ENCODE data around the gene BRPF1. TPM values are rescaled to one million over a fixed set of nuclear protein-coding genes. Genes with fewer than 3 reads are reported as not detected.

BRPF1 gene
- total and polyA plus RNA-seq, 10 of the 15 experiments (the other 5 are each of a cell fraction or from before 2014, with no cell fraction given) = 1.2 to 25.3 (median 13.6) TPM

DNA sequence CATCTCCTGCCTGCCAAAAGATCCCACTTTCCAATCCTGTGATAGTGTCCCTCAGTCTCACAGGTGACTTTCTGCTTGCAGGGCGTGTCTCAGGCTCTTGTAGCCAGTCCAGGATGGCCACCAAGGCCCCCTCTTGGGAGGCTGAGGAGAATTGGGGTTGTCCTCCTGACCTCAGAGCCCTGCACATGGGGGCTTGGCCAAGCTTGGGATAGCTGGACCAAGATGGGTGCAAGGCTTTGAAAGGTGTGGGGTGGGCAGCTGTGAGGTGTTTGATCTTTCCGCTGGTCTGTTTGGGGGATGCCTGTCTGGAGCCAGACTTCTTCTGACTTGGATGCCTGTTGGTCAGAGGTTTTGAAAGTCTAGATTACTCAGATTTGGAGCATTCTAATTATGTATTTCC lies 39.9 kb upstream of the BRPF1 start (continued):
- TF ChIP-seq STAT3 (IDR thresholded peaks at IDR 0.05; ENCODE audit: low read depth, low read length) (no peak), JUND (IDR thresholded peaks at IDR 0.05; ENCODE audit: low read depth, low read length) (no peak), NR2C2 (IDR thresholded peaks at IDR 0.05; ENCODE audit: borderline replicate concordance, control insufficient read depth, insufficient read length, low read depth) (no peak), CBFB (IDR thresholded peaks at IDR 0.05; ENCODE audit: low read depth) (no peak), RFX5 (IDR thresholded peaks at IDR 0.05; ENCODE audit: low read depth, low read length) (no peak), MEF2B (IDR thresholded peaks at IDR 0.05; ENCODE audit: partially characterized antibody, poor library complexity, severe bottlenecking) (no peak), SRF (IDR thresholded peaks at IDR 0.05; ENCODE audit: low read depth in 2 of 2, low read length in 2 of 2) (no peak), SMARCA5 (IDR thresholded peaks at IDR 0.05) (no peak), PML (IDR thresholded peaks at IDR 0.05; ENCODE audit: low read length) (no peak), DPF2 (IDR thresholded peaks at IDR 0.05) (no peak), GABPA (IDR thresholded peaks at IDR 0.05; ENCODE audit: low read depth) (no peak), ZBED1 (IDR thresholded peaks at IDR 0.05; ENCODE audit: borderline replicate concordance) (no peak)
- TF ChIP-seq, protein P1, sequence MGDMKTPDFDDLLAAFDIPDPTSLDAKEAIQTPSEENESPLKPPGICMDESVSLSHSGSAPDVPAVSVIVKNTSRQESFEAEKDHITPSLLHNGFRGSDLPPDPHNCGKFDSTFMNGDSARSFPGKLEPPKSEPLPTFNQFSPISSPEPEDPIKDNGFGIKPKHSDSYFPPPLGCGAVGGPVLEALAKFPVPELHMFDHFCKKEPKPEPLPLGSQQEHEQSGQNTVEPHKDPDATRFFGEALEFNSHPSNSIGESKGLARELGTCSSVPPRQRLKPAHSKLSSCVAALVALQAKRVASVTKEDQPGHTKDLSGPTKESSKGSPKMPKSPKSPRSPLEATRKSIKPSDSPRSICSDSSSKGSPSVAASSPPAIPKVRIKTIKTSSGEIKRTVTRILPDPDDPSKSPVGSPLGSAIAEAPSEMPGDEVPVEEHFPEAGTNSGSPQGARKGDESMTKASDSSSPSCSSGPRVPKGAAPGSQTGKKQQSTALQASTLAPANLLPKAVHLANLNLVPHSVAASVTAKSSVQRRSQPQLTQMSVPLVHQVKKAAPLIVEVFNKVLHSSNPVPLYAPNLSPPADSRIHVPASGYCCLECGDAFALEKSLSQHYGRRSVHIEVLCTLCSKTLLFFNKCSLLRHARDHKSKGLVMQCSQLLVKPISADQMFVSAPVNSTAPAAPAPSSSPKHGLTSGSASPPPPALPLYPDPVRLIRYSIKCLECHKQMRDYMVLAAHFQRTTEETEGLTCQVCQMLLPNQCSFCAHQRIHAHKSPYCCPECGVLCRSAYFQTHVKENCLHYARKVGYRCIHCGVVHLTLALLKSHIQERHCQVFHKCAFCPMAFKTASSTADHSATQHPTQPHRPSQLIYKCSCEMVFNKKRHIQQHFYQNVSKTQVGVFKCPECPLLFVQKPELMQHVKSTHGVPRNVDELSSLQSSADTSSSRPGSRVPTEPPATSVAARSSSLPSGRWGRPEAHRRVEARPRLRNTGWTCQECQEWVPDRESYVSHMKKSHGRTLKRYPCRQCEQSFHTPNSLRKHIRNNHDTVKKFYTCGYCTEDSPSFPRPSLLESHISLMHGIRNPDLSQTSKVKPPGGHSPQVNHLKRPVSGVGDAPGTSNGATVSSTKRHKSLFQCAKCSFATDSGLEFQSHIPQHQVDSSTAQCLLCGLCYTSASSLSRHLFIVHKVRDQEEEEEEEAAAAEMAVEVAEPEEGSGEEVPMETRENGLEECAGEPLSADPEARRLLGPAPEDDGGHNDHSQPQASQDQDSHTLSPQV (IDR thresholded peaks at IDR 0.05) = no peak
- TF ChIP-seq, protein P2, sequence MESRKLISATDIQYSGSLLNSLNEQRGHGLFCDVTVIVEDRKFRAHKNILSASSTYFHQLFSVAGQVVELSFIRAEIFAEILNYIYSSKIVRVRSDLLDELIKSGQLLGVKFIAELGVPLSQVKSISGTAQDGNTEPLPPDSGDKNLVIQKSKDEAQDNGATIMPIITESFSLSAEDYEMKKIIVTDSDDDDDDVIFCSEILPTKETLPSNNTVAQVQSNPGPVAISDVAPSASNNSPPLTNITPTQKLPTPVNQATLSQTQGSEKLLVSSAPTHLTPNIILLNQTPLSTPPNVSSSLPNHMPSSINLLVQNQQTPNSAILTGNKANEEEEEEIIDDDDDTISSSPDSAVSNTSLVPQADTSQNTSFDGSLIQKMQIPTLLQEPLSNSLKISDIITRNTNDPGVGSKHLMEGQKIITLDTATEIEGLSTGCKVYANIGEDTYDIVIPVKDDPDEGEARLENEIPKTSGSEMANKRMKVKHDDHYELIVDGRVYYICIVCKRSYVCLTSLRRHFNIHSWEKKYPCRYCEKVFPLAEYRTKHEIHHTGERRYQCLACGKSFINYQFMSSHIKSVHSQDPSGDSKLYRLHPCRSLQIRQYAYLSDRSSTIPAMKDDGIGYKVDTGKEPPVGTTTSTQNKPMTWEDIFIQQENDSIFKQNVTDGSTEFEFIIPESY (IDR thresholded peaks at IDR 0.05) = no peak
- TF ChIP-seq, protein P3, sequence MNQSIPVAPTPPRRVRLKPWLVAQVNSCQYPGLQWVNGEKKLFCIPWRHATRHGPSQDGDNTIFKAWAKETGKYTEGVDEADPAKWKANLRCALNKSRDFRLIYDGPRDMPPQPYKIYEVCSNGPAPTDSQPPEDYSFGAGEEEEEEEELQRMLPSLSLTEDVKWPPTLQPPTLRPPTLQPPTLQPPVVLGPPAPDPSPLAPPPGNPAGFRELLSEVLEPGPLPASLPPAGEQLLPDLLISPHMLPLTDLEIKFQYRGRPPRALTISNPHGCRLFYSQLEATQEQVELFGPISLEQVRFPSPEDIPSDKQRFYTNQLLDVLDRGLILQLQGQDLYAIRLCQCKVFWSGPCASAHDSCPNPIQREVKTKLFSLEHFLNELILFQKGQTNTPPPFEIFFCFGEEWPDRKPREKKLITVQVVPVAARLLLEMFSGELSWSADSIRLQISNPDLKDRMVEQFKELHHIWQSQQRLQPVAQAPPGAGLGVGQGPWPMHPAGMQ (IDR thresholded peaks at IDR 0.05; ENCODE audit: borderline replicate concordance) = no peak

All from GM12878 (cell line).